Occipital lobe (tissue), 3 donors: Measurements from ENCODE around the gene NOA1. TPM values are rescaled to one million over a fixed set of nuclear protein-coding genes. Genes with fewer than 3 reads are reported as not detected.
"Not testable (repeated sequence)": the region's sequence is repeated elsewhere in the genome, so short reads cannot be mapped to it uniquely, and the experiment has no call there.

ENCODE experiments used
- DNase-seq: peaks from one replicate; lab custom pipeline; 2025; lab: John Stamatoyannopoulos, UW
- small RNA-seq: library from RNA; depleted of rRNA; stranded (forward); fragments of <200 nt; gene quantifications from one replicate; pipeline ENCODE3, GENCODE V24; 2014
- total RNA-seq: library from RNA; depleted of rRNA; stranded (reverse); fragments of >200 nt; gene quantifications from one replicate; pipeline ENCODE4 v1.2.3, GENCODE V29; 2014

NOA1 gene
- total RNA-seq, 1 donor from 2014 or later, result 19.0 TPM

DNA sequence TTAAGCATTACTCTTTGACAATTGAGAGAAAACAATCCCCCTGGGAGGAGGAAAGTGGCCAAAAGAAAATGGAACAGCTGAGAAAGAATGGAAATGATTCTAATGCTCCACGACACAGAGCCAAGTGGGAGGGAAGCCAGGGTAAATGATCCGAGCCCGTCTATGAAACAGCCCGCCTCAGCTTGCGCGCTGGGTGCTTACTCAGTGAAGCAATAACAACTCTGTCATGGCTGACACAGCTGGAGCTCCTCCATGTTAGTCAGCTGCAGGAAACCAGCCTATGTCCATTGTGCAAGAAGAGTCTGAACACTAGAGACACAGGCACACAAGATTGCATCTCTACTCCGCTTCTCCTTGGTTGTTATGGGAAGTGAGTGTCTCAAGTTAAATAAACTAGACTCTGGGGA, 19.3 kb downstream of the NOA1 start:
- DNase-seq, result peak; percentile 27

DNA sequence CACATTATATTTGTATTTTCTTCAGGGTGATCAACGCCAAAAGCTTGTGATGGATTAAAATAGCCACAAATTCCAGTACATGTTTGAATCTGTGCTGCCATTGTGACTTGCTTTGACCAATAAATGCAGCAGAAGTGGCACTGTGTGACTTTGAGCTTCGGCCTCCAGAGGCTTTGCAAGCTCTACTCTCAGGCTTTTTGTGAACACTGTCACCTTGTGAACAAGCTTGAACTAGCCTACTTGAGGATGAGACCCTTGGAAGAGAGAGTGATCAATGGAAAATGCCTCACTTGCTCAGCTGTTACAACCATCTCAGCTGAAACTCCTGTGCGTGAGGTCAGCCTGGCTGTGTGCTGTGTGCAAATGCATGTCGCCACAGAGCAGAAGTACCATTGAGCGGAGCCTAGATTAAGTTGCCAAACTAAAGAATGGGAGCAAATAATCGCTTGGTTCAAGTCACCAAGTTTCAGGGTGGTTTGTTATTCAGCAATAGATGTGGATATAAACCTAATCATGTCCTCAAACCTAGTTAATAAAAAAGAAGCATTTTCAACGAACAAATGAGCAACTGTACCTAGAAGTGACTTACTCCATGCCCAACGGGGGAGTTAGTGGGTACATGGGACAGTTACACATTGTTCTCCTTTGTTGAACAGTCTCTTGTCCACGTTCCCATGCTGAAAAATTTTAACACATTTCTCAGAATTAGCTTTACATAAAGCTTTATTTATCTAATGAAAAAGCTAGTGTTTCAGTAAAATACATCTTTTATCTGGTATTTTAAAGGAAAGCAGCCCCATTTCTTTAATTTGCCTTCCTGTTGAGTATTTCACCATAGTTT, 23.5 kb downstream of the NOA1 start:
- no peak for DNase-seq

DNA sequence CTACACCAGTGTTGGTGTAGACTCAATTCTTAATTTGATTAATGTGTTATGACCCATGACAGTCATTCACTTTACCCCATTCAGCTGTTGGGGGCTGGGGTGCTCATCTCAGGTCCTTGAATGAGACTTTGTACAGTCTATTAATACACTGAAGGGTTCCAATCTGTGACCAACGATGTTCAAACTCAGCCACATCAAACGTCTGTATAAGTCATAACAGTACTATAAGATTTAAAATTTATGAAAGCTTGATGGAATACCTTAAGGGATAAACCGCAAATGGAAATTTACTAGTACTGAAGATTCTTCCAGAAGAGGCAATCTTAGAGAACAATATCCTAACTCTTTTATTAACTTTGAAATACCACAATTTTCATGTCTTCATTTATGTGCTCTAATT, 36.0 kb downstream of the NOA1 start:
- no peak for DNase-seq

DNA sequence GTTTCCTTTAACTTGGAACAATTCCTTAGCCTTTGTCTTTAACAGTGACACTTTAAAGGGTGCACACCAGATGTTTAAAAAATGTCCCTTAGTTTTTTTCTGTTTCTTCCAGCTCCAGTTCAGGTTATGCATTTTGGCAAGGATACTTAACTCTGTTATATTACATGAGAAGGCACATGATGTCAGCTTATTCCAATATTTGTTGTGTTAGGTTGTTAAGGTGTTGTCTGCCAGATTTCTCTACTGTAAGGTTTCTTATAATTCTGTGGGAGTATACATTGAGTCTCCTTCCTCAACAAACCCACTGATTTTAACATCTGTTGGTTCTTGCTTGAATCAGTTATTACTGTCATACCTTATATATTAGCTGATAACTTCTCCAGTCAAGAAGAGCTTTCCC, 36.4 kb downstream of the NOA1 start:
- DNase-seq, result no peak

DNA sequence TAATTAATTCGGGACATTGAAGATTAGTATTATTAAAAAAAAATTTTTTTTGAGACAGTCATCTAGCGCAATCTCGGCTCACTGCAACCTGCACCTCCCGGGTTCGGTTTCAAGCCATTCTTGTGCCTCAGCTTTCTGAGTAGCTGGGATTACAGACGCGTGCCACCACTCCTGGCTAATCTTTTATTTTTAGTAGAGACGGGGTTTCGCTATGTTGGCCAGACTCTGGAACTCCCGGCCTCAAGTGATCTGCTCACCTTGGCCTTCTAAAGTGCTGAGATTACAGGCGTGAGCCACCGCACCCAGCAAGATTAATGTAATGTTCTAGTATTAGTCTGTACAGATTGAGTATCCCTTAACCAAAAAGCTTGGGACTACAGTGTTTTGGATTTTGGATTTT, 37.0 kb downstream of the NOA1 start:
- no peak for DNase-seq

DNA sequence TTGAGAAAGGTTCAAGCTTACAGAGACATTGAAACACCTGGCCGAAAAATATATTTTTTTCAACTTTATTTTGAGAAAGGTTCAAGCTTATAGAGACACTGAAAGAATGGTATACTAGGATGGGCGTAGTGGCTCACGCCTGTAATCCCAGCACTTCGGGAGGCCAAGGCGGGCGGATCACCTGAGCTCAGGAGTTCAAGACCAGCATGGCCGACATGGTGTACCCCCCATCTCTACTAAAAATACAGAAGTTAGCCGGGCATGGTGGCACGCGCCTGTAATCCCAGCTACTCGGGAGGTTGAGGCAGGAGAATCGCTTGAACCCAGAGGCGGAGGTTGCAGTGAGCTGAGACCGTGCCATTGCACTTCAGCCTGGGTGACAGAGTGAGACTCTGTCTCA, 37.6 kb downstream of the NOA1 start:
- DNase-seq, result not testable (repeated sequence)

DNA sequence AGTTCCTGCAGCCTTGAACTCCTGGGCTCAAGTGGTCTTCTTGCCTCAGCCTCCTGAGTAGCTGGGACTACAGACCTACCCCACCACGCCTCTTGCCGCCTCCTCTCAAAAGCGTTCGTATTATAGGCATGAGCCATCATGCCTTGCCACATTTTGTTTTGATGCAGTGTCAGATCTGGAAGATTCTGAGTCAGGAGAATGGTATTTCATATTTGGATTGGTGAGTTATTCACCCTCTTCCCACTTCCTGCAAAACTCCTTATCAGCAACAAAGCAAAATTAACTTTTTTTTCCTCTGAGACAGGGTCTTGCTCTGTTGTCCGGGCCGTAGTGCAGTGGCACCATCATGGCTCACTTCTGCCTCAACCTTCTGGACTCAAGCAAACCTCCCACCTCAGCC, 40.1 kb downstream of the NOA1 start:
- no peak for DNase-seq

DNA sequence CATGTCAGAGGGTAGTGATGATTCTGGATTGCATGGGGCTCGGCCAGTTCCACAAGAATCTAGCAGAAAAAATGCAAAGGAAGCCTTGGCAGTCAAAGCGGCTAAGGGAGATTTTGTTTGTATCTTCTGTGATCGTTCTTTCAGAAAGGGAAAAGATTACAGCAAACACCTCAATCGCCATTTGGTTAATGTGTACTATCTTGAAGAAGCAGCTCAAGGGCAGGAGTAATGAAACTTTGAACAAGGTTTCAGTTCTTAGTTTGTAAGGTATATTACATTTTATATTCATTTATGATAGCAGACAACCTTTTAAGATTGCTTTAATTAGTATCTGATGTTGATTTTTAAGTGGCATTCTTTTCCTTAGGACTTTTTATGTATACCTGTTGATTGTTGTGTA, 45.5 kb downstream of the NOA1 start:
- DNase-seq, result no peak

DNA sequence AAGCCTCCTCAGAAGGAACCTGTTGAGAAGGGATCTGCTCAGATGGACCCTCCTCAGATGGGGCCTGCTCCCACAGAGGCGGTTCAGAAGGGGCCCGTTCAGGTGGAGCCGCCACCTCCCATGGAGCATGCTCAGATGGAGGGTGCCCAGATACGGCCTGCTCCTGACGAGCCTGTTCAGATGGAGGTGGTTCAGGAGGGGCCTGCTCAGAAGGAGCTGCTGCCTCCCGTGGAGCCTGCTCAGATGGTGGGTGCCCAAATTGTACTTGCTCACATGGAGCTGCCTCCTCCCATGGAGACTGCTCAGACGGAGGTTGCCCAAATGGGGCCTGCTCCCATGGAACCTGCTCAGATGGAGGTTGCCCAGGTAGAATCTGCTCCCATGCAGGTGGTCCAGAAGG, 46.8 kb downstream of the NOA1 start:
- DNase-seq, result no peak

DNA sequence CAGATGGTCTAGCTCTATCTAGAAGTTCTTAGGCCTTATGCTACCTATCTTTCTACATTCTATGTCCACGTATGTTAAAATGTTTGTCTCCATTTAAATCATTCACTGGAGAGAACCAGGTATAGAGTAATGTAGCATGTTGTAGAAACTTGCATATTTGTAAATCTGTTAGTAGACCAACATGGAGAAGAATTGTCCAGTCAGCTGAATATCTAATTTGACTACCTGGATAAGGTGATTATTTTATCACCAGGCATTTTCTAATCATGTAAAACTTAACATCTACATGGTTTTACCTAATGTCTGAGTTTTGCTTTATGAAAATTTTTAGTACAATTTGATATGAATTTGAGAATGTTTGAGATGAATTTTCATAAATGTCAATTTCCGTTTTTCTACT, 50.2 kb downstream of the NOA1 start:
- DNase-seq, result no peak

DNA sequence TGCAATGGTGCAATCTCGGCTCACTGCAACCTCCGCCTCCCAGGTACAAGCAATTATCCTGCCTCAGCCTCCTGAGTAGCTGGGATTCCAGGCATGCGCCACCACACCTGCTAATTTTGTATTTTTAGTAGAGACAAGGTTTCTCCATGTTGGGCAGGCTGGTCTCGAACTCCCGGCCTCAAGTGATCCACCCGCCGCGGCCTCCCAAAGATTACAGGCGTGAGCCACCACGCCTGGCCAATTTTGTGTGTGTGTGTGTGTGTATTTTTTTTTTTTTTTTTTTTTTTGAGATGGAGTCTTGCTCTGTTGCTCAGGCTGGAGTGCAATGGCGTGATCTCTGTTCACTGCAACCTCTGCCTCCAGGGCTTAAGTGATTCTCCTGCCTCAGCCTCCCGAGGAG, 62.4 kb downstream of the NOA1 start:
- not testable (repeated sequence) for DNase-seq

DNA sequence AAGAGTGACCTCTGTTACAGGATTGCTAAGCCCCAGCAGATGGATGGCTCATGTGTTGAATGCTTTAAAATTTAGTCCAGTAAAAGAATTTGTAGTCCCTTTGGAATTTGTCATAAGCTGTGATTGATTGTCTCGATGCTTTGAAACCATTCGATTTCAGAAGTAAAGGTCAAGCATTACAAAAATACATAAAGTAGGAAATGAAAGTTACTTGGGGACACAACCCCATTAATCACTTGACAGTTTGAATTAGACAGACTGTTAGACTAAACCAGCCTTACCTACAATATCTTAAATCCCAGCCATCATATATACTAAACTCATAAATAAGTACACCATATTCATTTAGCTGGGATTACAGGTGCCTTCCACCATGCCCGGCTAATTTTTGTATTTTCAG, 63.1 kb downstream of the NOA1 start:
- no peak for DNase-seq

Small RNA genes lying within 50 kb of the gene (small RNA-seq; reads per million reads assigned to genes)
- gene RNU6-998P, result not detected

Other genes with a start within 250 kb of the NOA1 start
- not detected for gene SPINK2, start 155.9 kb downstream of the NOA1 start, total RNA-seq
- gene REST, start 69.7 kb downstream of the NOA1 start, total RNA-seq, result 7.8 TPM
- gene POLR2B, start 1.3 kb upstream of the NOA1 start, total RNA-seq, result 230 TPM
- gene IGFBP7, start 132.8 kb upstream of the NOA1 start, total RNA-seq, result 27.1 TPM